Stimulated activated CD4-positive, alpha-beta T cell treated with anti-CD3 and anti-CD28 coated beads, Interleukin-1b, Interleukin-23, amount 100 ng/mL, for 4 hours (primary cell): ENCODE data around the gene TUBA1B.
A peak's percentile ranks its signal among the peaks of the same experiment; 100 is the strongest.

Experiments used
- DNase-seq, 2 donors: peaks; one replicate each; pipeline ENCODE4 v3.0.0-alpha.2; 2020; ENCODE audit warnings: low read depth in 2 of 2

The TUBA1B gene

DNA sequence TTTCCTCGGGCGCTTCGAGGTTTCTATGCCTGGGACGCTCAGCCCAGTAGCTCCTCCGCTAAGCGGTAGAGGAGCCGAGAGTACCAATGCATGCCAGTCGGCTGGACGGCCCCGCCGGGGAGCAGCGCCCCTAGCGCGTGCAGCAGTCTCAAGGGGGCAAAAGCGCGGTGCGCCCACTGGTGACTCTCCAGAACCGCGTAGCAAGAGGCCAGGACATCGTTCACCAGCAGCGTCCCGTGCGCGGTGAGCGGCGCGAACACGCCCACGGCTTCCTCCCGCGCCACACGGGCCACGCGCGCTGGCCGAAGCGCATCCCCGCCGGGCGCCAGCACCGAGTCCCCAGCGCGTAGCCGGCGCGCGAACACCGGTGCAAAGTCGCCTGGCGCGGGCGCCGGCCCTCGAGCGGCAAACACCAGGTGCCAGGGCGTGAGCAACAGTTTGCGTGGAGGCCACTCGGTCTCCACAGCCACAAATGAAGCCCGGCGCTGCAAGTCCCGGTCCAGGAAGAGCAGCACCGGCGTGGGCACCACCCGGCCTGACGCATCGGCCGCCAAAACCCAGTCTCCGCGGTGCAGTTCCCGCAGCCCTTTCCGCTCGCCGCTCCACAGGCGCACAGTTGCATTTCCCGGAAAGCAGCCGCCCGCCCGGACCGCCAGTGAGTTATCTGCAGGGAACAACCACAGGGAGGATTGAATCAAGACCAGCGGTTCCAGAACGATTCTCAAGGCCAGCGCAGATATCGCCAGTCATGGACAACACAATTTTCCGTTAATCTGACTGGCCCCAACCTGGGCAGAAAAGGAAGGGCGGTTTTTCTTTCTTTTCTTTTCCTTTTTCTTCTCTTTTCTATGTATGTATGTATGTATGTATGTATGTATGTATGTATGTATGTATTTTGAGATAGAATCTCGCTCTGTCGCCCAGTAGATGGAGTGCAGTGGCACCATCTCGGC lies 41.1 kb downstream of the TUBA1B start:
- no peak for DNase-seq

- DNase-seq, result no peak
Observed at GRCh38 chr12:49088932-49089330, 42.3 kb downstream of the TUBA1B start.

- peak; percentile 43 to 68 for DNase-seq
Observed at GRCh38 chr12:49088150-49088931, 42.9 kb downstream of the TUBA1B start.

- DNase-seq, result no peak
Observed at GRCh38 chr12:49086116-49086515, 45.1 kb downstream of the TUBA1B start.

DNA sequence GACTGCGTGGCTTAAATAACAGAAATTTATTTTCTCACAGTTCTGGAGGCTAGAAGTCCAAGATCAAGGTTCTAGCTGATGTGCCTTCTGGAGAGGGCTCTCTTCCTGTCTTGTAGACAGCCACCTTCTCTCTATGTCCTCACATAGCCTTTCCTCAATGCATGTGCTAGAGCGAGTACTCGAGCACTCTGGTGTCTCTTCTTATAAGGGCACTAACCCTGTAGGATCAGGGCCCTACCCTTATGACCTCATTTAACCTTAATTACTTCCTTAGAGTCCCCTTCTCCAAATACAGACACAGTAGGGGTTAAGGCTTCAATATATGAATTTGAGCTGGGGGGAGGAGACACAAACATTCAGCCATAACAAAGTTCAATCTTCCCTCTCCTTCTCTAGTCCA lies 46.8 kb downstream of the TUBA1B start:
- no peak for DNase-seq

GRCh38 chr12:49079793-49080192 lies 51.4 kb downstream of the TUBA1B start:
- no peak for DNase-seq
